OCI-LY7 (cell line): ENCODE data around the gene MAP3K6. TPM values are rescaled to one million over a fixed set of nuclear protein-coding genes. Genes with fewer than 3 reads are reported as not detected.

Experiments
- BruUV-seq: library from RNA; stranded (reverse); fragments of 400-500 nt; replicated peaks from 2 replicates; lab custom pipeline; 2021; lab: Mats Ljungman, UMichigan
- CTCF ChIA-PET: fragments of 300-600 bp; sonication (Branson Sonifier 250); formaldehyde crosslinking; loops from one replicate; lab custom pipeline; 2022; ENCODE audit warnings: antibody characterized with exemption; ENCODE audit not compliant: unreplicated experiment; lab: Charles Lee
- POLR2A ChIA-PET: fragments of 300-600 bp; sonication (Branson Sonifier 250); formaldehyde crosslinking; loops from one replicate; lab custom pipeline; 2022; ENCODE audit warnings: antibody characterized with exemption; lab: Charles Lee
- DNase-seq: peaks from one replicate; pipeline ENCODE4 v3.0.0-alpha.2; 2015; ENCODE audit warnings: low spot score
- H2AFZ ChIP-seq: fragments of 200-600 bp; sonication (generic), shearing (Covaris generic); 2 replicates; pipeline ENCODE4 v1.6.1; 2014; ENCODE audit warnings: mild to moderate bottlenecking, antibody characterized with exemption, low read length, moderate library complexity
- H3K27ac ChIP-seq: fragments of 200-600 bp; sonication (generic); 2 replicates; pipeline ENCODE4 v1.5.1; 2014; ENCODE audit warnings: mixed run types, low read depth, mild to moderate bottlenecking, moderate library complexity, low read length, inconsistent platforms; ENCODE audit not compliant: poor library complexity, severe bottlenecking
- H3K36me3 ChIP-seq: fragments of 200-600 bp; sonication (generic); 2 replicates; pipeline ENCODE4 v1.6.1; 2014; ENCODE audit warnings: mild to moderate bottlenecking, antibody characterized with exemption, low read length, moderate library complexity, mixed read lengths; ENCODE audit not compliant: insufficient read depth
- H3K4me1 ChIP-seq: fragments of 200-600 bp; sonication (generic); 2 replicates; pipeline ENCODE4 v1.5.1; 2014; ENCODE audit warnings: mild to moderate bottlenecking, low read length; ENCODE audit not compliant: insufficient read depth, poor library complexity, severe bottlenecking
- H3K4me2 ChIP-seq: fragments of 200-600 bp; sonication (generic); 2 replicates; pipeline ENCODE4 v1.6.1; 2014; ENCODE audit warnings: mild to moderate bottlenecking, low read length
- H3K4me3 ChIP-seq: fragments of 200-600 bp; sonication (generic); 2 replicates; pipeline ENCODE4 v1.5.1; 2014; ENCODE audit warnings: mild to moderate bottlenecking, low read depth, low read length; ENCODE audit not compliant: poor library complexity, severe bottlenecking
- H3K79me2 ChIP-seq: fragments of 200-600 bp; sonication (generic); 2 replicates; pipeline ENCODE4 v1.6.1; 2016; ENCODE audit warnings: low read depth, mild to moderate bottlenecking, low read length, moderate library complexity, mixed read lengths; ENCODE audit not compliant: insufficient read depth
- H3K9me2 ChIP-seq: fragments of 200-600 bp; sonication (generic); 2 replicates; pipeline ENCODE4 v1.6.1; 2016; ENCODE audit warnings: mild to moderate bottlenecking, low read length, mixed read lengths; ENCODE audit not compliant: insufficient read depth
- H3K9me3 ChIP-seq: fragments of 200-600 bp; sonication (generic); 2 replicates; pipeline ENCODE4 v1.6.1; 2014; ENCODE audit warnings: mild to moderate bottlenecking, mixed run types, low read length, mixed read lengths
- H4K20me1 ChIP-seq: fragments of 200-600 bp; sonication (generic); 2 replicates; pipeline ENCODE4 v1.6.1; 2014; ENCODE audit warnings: mild to moderate bottlenecking, antibody characterized with exemption, low read length, moderate library complexity, mixed read lengths; ENCODE audit not compliant: insufficient read depth
- CTCF ChIP-seq: fragments of 200-600 bp; sonication (generic); conservative IDR thresholded peaks from 2 replicates; pipeline ENCODE4 v1.5.1; 2014; ENCODE audit warnings: mild to moderate bottlenecking, antibody characterized with exemption, low read length, moderate library complexity, mixed read lengths
- EZH2phosphoT487 ChIP-seq: fragments of 200-600 bp; sonication (generic); IDR thresholded peaks from 2 replicates; pipeline ENCODE4 v1.6.1; 2018; ENCODE audit warnings: low read depth, borderline replicate concordance, mild to moderate bottlenecking, mixed run types, antibody characterized with exemption, low read length, moderate library complexity, mixed read lengths
- intact Hi-C: fragments of 100-400 bp; cut with micrococcal nuclease; formaldehyde crosslinking; loops from one replicate; pipeline ENCODE4 v1.10.0; 2022; ENCODE audit not compliant: unreplicated experiment
- total RNA-seq, 2 experiments: library from RNA; depleted of rRNA in 1 of 2; stranded (reverse); fragments of >200 nt in 1 of 2; shearing (Covaris generic) in 1 of 2; gene quantifications; 2 replicates each; pipeline ENCODE4 v1.2.3, GENCODE V29; 2014 to 2022

MAP3K6 gene
- total RNA-seq, 2 experiments from 2014 or later = 5.9 to 8.0 TPM

- no peaks in the 10 kb centered on the region for H3K79me2 ChIP-seq
- POLR2A ChIA-PET = no interaction called here
- H3K4me3 ChIP-seq = no peak overlapping the region
- intact Hi-C loops = no loop called here
- CTCF ChIA-PET = no interaction called here
- H2AFZ ChIP-seq = no peak overlapping the region
- no peaks in the 10 kb centered on the region for H3K9me2 ChIP-seq
- H3K27ac ChIP-seq = no peak overlapping the region
- BruUV-seq = no TSS peak
- H4K20me1 ChIP-seq = no peaks in the 10 kb centered on the region
- H3K4me2 ChIP-seq = no peak overlapping the region
- peaks cover 21% of the 10 kb centered on the region for H3K4me1 ChIP-seq
- DNase-seq = no peak
- no peaks in the 10 kb centered on the region for H3K9me3 ChIP-seq
- TF ChIP-seq EZH2phosphoT487 (no peak), CTCF (no peak)
- no peaks in the 10 kb centered on the region for H3K36me3 ChIP-seq
These were observed 31.8 kb upstream of the MAP3K6 start for GRCh38 chr1:27398405-27399149.

- intact Hi-C loops = no loop called here
- Histone ChIP-seq H2AFZ (no peak overlapping the region), H3K36me3 (no peaks in the 10 kb centered on the region), H3K27ac (no peak overlapping the region), H3K4me1 (peaks cover 13% of the 10 kb centered on the region), H3K9me2 (no peaks in the 10 kb centered on the region), H3K4me3 (no peak overlapping the region), H3K9me3 (no peaks in the 10 kb centered on the region), H3K4me2 (no peak overlapping the region), H3K79me2 (no peaks in the 10 kb centered on the region), H4K20me1 (no peaks in the 10 kb centered on the region)
- TF ChIP-seq CTCF (no peak), EZH2phosphoT487 (no peak)
- POLR2A ChIA-PET = no interaction called here
- no peak for DNase-seq
- CTCF ChIA-PET = no interaction called here
- BruUV-seq = no TSS peak
These were observed 31.0 kb upstream of the MAP3K6 start for GRCh38 chr1:27397749-27398148.

GRCh38 chr1:27397110-27397509 is 30.3 kb upstream of the MAP3K6 start:
- H3K9me3 ChIP-seq = no peaks in the 10 kb centered on the region
- CTCF ChIA-PET = no interaction called here
- H4K20me1 ChIP-seq = no peaks in the 10 kb centered on the region
- H3K27ac ChIP-seq = no peak overlapping the region
- no peak overlapping the region for H2AFZ ChIP-seq
- H3K36me3 ChIP-seq = no peaks in the 10 kb centered on the region
- no peak overlapping the region for H3K4me2 ChIP-seq
- no peaks in the 10 kb centered on the region for H3K79me2 ChIP-seq
- TF ChIP-seq EZH2phosphoT487 (no peak), CTCF (no peak)
- H3K4me1 ChIP-seq = peaks cover 7% of the 10 kb centered on the region
- BruUV-seq = no TSS peak
- POLR2A ChIA-PET = no interaction called here
- intact Hi-C loops = no loop called here
- no peak overlapping the region for H3K4me3 ChIP-seq
- no peak for DNase-seq
- H3K9me2 ChIP-seq = no peaks in the 10 kb centered on the region
